ENCODE data around the gene RERE. TPM values are rescaled to one million over a fixed set of nuclear protein-coding genes. Genes with fewer than 3 reads are reported as not detected.

RERE gene
- total RNA-seq, 1 donor from 2014 or later = 64.6 TPM

GRCh38 chr1:8333246-8333987 lies 484.0 kb downstream of the RERE start:
- no peaks in the 10 kb centered on the region for H3K27me3 ChIP-seq
- H3K27ac ChIP-seq = no peak overlapping the region
- TF ChIP-seq CTCF (IDR thresholded peaks at IDR 0.05) = no peak
- no peak for DNase-seq (ENCODE audit: low spot score in 2 of 2)
- intact Hi-C loops (cut with DNase I) = no loop called here
- H3K9me3 ChIP-seq = no peaks in the 10 kb centered on the region
- H3K36me3 ChIP-seq = peaks cover 13 to 50% of the 10 kb centered on the region in 2 donors
- no peak overlapping the region for H3K4me3 ChIP-seq
- H3K4me1 ChIP-seq = peaks cover 0 to 7% of the 10 kb centered on the region in 2 donors

- no peak for DNase-seq (ENCODE audit: low spot score in 2 of 2)
- Histone ChIP-seq H3K27ac (no peak overlapping the region), H3K4me1 (peaks cover 0 to 7% of the 10 kb centered on the region in 2 donors), H3K36me3 (peaks cover 8 to 49% of the 10 kb centered on the region in 2 donors), H3K27me3 (no peaks in the 10 kb centered on the region), H3K9me3 (no peaks in the 10 kb centered on the region), H3K4me3 (no peak overlapping the region)
- intact Hi-C loops (cut with DNase I) = no loop called here
- TF ChIP-seq CTCF (IDR thresholded peaks at IDR 0.05) = no peak
These were observed 484.6 kb downstream of the RERE start for GRCh38 chr1:8332806-8333205.

GRCh38 chr1:8330271-8331125 lies 486.9 kb downstream of the RERE start:
- Histone ChIP-seq H3K27ac (no peak overlapping the region), H3K4me3 (no peak overlapping the region), H3K4me1 (peaks cover 0 to 7% of the 10 kb centered on the region in 2 donors), H3K27me3 (no peaks in the 10 kb centered on the region), H3K9me3 (no peaks in the 10 kb centered on the region), H3K36me3 (peaks cover 9 to 55% of the 10 kb centered on the region in 2 donors)
- intact Hi-C loops (cut with DNase I) = no loop called here
- TF ChIP-seq CTCF (IDR thresholded peaks at IDR 0.05) = no peak
- DNase-seq (ENCODE audit: low spot score in 2 of 2) = no peak

- H3K9me3 ChIP-seq = no peaks in the 10 kb centered on the region
- peak overlapping the region in 1 of 2 donors; percentile 39 for H3K27ac ChIP-seq
- peaks cover 0 to 8% of the 10 kb centered on the region in 2 donors for H3K4me1 ChIP-seq
- H3K27me3 ChIP-seq = no peaks in the 10 kb centered on the region
- no peak for DNase-seq (ENCODE audit: low spot score in 2 of 2)
- H3K36me3 ChIP-seq = peaks cover 9 to 50% of the 10 kb centered on the region in 2 donors
- TF ChIP-seq CTCF (IDR thresholded peaks at IDR 0.05) = no peak
- H3K4me3 ChIP-seq = no peak overlapping the region
- intact Hi-C loops (cut with DNase I) = no loop called here
These were observed 487.6 kb downstream of the RERE start for GRCh38 chr1:8329858-8330257.

- no peak for TF ChIP-seq CTCF (IDR thresholded peaks at IDR 0.05)
- DNase-seq (ENCODE audit: low spot score in 2 of 2) = no peak
- H3K27ac ChIP-seq = peak overlapping the region; percentile 19 to 39
- H3K36me3 ChIP-seq = peaks cover 9 to 46% of the 10 kb centered on the region in 2 donors
- intact Hi-C loops (cut with DNase I) = no loop called here
- H3K4me3 ChIP-seq = no peak overlapping the region
- peaks cover 0 to 12% of the 10 kb centered on the region in 2 donors for H3K4me1 ChIP-seq
- no peaks in the 10 kb centered on the region for H3K9me3 ChIP-seq
- H3K27me3 ChIP-seq = no peaks in the 10 kb centered on the region
These were observed 488.0 kb downstream of the RERE start for GRCh38 chr1:8329439-8329838.
